Measurements from ENCODE around the gene SETD1B. TPM values are rescaled to one million over a fixed set of nuclear protein-coding genes. Genes with fewer than 3 reads are reported as not detected.
"Not testable (repeated sequence)": the region's sequence is repeated elsewhere in the genome, so short reads cannot be mapped to it uniquely, and the experiment has no call there.

The SETD1B gene
- total RNA-seq, 4 donors from 2014 or later: 9.4 to 27.1 (median 19.9) TPM

DNA sequence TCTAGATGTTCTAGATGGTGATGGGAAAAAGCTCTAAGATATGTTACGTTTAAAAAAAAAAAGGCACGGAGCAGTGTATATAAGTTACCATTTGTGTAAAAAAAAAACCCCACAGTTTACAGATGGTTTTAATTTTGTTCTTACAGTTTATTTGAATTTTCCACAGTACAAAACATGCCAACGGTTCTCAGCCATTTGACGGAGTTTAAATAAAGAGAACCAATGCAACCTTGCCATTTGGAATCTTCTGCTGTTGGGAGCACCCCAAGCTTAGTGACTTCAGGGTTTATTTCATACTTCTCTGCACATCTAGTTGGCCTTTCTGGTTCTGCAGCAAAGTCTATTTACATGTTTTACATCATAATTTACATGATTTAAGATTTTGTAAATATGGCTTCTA is 62.5 kb downstream of the SETD1B start:
- 52% methylated on average over 4 of the region's 4 CpGs for WGBS
- DNase-seq (ENCODE audit: extremely low spot score): no peak
- Histone ChIP-seq H3K27ac (replicated peaks in 1 of 4) (no peak overlapping the region), H3K4me3 (no peak overlapping the region), H3K27me3 (no peaks in the 10 kb centered on the region), H3K36me3 (no peaks in the 10 kb centered on the region), H3K4me1 (peaks cover 0 to 3% (median 0%) of the 10 kb centered on the region in 4 donors), H3K9me3 (no peaks in the 10 kb centered on the region)
- intact Hi-C loops (cut with DNase I): no loop called here
- no peak for TF ChIP-seq EP300 (IDR thresholded peaks at IDR 0.05)
- no peak for TF ChIP-seq POLR2A (IDR thresholded peaks at IDR 0.05; ENCODE audit: low read depth)
- TF ChIP-seq, protein P1, sequence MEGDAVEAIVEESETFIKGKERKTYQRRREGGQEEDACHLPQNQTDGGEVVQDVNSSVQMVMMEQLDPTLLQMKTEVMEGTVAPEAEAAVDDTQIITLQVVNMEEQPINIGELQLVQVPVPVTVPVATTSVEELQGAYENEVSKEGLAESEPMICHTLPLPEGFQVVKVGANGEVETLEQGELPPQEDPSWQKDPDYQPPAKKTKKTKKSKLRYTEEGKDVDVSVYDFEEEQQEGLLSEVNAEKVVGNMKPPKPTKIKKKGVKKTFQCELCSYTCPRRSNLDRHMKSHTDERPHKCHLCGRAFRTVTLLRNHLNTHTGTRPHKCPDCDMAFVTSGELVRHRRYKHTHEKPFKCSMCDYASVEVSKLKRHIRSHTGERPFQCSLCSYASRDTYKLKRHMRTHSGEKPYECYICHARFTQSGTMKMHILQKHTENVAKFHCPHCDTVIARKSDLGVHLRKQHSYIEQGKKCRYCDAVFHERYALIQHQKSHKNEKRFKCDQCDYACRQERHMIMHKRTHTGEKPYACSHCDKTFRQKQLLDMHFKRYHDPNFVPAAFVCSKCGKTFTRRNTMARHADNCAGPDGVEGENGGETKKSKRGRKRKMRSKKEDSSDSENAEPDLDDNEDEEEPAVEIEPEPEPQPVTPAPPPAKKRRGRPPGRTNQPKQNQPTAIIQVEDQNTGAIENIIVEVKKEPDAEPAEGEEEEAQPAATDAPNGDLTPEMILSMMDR (IDR thresholded peaks at IDR 0.05): no peak
- no peak for TF ChIP-seq POLR2AphosphoS5 (IDR thresholded peaks at IDR 0.05)

DNA sequence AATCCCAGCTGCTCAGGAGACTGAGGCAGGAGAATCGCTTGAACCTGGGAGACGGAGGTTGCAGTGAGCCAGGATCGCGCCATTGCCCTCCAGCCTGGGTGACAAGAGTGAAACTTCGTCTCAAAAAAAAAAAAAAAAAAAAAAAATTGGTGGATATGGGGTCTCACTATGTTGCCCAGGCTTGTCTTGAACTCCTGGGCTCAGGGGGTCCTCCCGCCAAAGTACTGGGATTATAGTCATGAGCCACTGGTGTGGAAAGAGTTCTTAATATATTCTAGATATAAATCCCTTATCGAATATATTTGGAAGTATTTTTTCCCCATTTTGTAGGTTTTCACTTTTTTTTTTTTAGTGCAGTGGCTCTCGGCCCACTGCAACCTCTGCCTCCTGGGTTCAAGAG is 65.4 kb downstream of the SETD1B start:
- H3K4me3 ChIP-seq; intact Hi-C loops (cut with DNase I); H3K27ac ChIP-seq (replicated peaks in 1 of 4); DNase-seq (ENCODE audit: extremely low spot score); H3K27me3 ChIP-seq; H3K9me3 ChIP-seq; H3K36me3 ChIP-seq: not testable (repeated sequence)
- peaks cover 0 to 16% (median 13%) of the 10 kb centered on the region in 4 donors for H3K4me1 ChIP-seq
- 96% methylated on average over 8 of the region's 8 CpGs for WGBS

DNA sequence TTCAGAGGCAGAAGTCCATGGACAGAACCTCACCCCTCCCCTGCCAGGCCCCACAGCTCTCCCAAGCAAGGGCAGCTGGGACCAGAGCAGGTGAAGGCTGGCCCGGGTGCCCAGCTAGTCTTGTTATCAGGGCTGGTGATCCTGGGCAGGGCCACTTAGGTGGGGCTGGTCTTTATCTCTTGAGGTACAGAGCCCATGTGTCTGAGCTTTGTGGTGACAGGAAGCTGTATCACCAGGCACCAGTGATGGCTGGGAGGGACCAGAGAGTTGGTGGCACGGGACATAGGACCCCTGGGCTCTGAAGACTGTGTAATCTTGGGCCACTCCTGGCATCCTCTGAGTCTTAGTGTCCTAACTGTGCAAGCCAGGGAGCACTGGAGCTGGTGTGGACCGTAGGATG is 67.7 kb downstream of the SETD1B start:
- intact Hi-C loops (cut with DNase I): no loop called here
- H3K4me1 ChIP-seq: peaks cover 0 to 16% (median 13%) of the 10 kb centered on the region in 4 donors
- H3K9me3 ChIP-seq: no peaks in the 10 kb centered on the region
- no peaks in the 10 kb centered on the region for H3K27me3 ChIP-seq
- H3K27ac ChIP-seq (replicated peaks in 1 of 4): no peak overlapping the region
- TF ChIP-seq POLR2AphosphoS5 (IDR thresholded peaks at IDR 0.05) (no peak), EP300 (IDR thresholded peaks at IDR 0.05) (no peak), POLR2A (IDR thresholded peaks at IDR 0.05; ENCODE audit: low read depth) (no peak)
- TF ChIP-seq, protein P1 (IDR thresholded peaks at IDR 0.05): no peak
- WGBS: 94% methylated on average over 3 of the region's 3 CpGs
- no peak for DNase-seq (ENCODE audit: extremely low spot score)
- no peaks in the 10 kb centered on the region for H3K36me3 ChIP-seq
- no peak overlapping the region for H3K4me3 ChIP-seq

DNA sequence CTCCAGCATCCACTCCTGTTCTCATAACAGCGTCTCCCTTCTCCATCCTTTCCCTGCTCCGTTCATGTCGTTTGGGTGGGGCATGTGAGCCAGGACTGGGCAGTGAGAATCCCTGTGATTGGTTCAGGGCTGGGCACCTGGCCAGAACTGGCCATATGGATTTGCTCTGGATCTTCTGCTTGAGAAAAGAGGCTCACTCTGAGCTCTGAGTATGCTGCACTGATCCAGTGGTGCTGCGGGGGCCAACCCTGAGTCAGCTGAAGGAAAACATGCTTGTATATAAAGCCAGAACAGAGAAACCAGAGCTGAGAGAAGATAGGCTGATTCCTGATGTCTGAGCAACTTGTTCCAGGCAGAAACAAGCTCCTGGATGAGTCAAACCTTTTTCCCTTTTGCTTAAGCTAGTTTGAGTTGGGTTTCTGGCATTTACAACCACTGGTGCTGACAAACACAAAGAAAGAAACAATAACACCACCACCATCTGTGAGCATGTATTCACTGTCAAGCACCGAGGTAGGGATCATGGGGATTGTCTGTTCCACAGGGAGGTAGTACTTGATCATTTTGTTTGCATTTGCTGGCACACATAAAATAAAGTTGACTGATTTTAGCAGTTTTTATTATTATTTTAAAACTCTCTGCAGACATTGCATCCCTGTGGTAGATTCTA is 68.9 kb downstream of the SETD1B start:
- intact Hi-C loops (cut with DNase I): no loop called here
- no peaks in the 10 kb centered on the region for H3K36me3 ChIP-seq
- H3K9me3 ChIP-seq: no peaks in the 10 kb centered on the region
- peak overlapping the region; percentile 9 to 44 (median 35) for H3K27ac ChIP-seq (replicated peaks in 1 of 4)
- DNase-seq (ENCODE audit: extremely low spot score): no peak
- WGBS: 27% methylated on average over 4 of the region's 5 CpGs
- H3K27me3 ChIP-seq: no peaks in the 10 kb centered on the region
- H3K4me3 ChIP-seq: no peak overlapping the region
- H3K4me1 ChIP-seq: peaks cover 0 to 16% (median 13%) of the 10 kb centered on the region in 4 donors
- TF ChIP-seq POLR2AphosphoS5 (IDR thresholded peaks at IDR 0.05): peak; percentile 33 to 41
- TF ChIP-seq, protein P1 (IDR thresholded peaks at IDR 0.05): no peak

DNA sequence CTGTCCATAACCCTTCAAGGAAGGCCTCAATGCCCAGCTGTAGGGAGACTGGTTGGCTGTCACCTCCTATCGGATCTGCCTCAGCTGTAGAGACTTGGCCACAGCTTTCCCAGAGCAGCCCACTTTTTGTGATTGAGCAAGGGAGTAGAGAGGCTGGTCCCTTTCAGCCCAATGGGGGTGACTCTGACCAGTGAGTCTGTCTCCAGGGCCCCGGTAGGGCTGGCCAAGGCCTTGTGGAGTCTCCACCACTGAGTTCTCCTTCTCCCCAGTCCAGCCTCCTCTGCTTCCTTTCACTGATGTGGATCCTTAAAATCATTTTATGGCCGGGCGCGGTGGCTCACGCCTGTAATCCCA is 69.4 kb downstream of the SETD1B start:
- Histone ChIP-seq H3K9me3 (no peaks in the 10 kb centered on the region), H3K4me1 (peaks cover 0 to 16% (median 13%) of the 10 kb centered on the region in 4 donors), H3K36me3 (no peaks in the 10 kb centered on the region), H3K27me3 (no peaks in the 10 kb centered on the region), H3K4me3 (no peak overlapping the region), H3K27ac (replicated peaks in 1 of 4) (peak overlapping the region; percentile 9 to 44 (median 35))
- no peak for TF ChIP-seq EP300 (IDR thresholded peaks at IDR 0.05)
- intact Hi-C loops (cut with DNase I): no loop called here
- no peak for DNase-seq (ENCODE audit: extremely low spot score)
- WGBS: 93% methylated on average over 5 of the region's 6 CpGs

DNA sequence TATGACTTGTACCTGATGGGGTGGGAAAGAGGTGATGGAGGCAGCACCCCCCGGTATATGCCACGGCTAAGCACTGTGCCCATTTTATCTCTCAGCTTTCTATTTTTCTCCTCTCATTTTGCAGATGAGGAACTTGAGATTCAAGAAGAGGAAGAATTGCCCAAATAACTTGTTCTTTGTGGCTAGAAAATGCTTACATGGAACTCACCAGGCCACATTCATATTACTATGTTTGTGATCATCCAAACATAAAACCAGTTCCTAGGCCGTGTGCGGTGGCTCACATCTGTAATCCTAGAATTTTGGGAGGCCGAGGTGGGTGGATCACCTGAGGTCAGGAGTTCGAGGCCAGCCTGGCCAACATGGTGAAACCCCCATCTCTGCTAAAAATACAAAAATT is 70.3 kb downstream of the SETD1B start:
- Histone ChIP-seq H3K9me3 (no peaks in the 10 kb centered on the region), H3K27ac (replicated peaks in 1 of 4) (no peak overlapping the region), H3K36me3 (no peaks in the 10 kb centered on the region), H3K27me3 (no peaks in the 10 kb centered on the region), H3K4me1 (peaks cover 0 to 16% (median 13%) of the 10 kb centered on the region in 4 donors), H3K4me3 (no peak overlapping the region)
- TF ChIP-seq, protein P1 (IDR thresholded peaks at IDR 0.05): no peak
- TF ChIP-seq POLR2A (IDR thresholded peaks at IDR 0.05; ENCODE audit: low read depth): no peak
- no peak for DNase-seq (ENCODE audit: extremely low spot score)
- WGBS: 93% methylated on average over 6 of the region's 6 CpGs
- intact Hi-C loops (cut with DNase I): no loop called here
